Tongue (tissue), 2 donors: ENCODE data around the gene UST. TPM values are rescaled to one million over a fixed set of nuclear protein-coding genes. Genes with fewer than 3 reads are reported as not detected.
"Not testable (repeated sequence)": the region's sequence is repeated elsewhere in the genome, so short reads cannot be mapped to it uniquely, and the experiment has no call there.

Source experiments
- DNase-seq: peaks from one replicate; pipeline ENCODE4 v3.0.0-alpha.2; 2015
- total RNA-seq: library from RNA; depleted of rRNA; stranded (reverse); fragments of >200 nt; gene quantifications from one replicate; pipeline ENCODE4 v1.2.3, GENCODE V29; 2014

Gene UST
- total RNA-seq, 1 donor from 2014 or later, result 15.0 TPM

- no peak for DNase-seq
Observed at GRCh38 chr6:148905901-148906300, 159.1 kb downstream of the UST start.

- DNase-seq, result no peak
Observed at GRCh38 chr6:148906386-148906785, 159.6 kb downstream of the UST start.

- no peak for DNase-seq
Observed at GRCh38 chr6:148907573-148907972, 160.7 kb downstream of the UST start.

GRCh38 chr6:148912252-148912651 lies 165.4 kb downstream of the UST start:
- DNase-seq, result no peak

- DNase-seq, result peak; percentile 77
Observed at GRCh38 chr6:148915810-148916209, 169.0 kb downstream of the UST start.

GRCh38 chr6:148916485-148916884 lies 169.7 kb downstream of the UST start:
- not testable (repeated sequence) for DNase-seq

- DNase-seq, result no peak
Observed at GRCh38 chr6:148924226-148925012, 177.6 kb downstream of the UST start.

GRCh38 chr6:148925701-148926100 lies 178.9 kb downstream of the UST start:
- DNase-seq, result no peak

GRCh38 chr6:148926478-148926877 lies 179.6 kb downstream of the UST start:
- no peak for DNase-seq

GRCh38 chr6:148927586-148927985 lies 180.8 kb downstream of the UST start:
- DNase-seq, result no peak

- DNase-seq, result no peak
Observed at GRCh38 chr6:148928811-148929210, 182.0 kb downstream of the UST start.

GRCh38 chr6:148932208-148932607 lies 185.4 kb downstream of the UST start:
- DNase-seq, result no peak

- DNase-seq, result no peak
Observed at GRCh38 chr6:148932731-148933130, 185.9 kb downstream of the UST start.

- DNase-seq, result peak; percentile 60
Observed at GRCh38 chr6:148934539-148934938, 187.7 kb downstream of the UST start.

GRCh38 chr6:148934961-148935360 lies 188.1 kb downstream of the UST start:
- no peak for DNase-seq

GRCh38 chr6:148935705-148936435 lies 189.0 kb downstream of the UST start:
- no peak for DNase-seq

GRCh38 chr6:148943451-148943850 lies 196.6 kb downstream of the UST start:
- DNase-seq, result peak; percentile 59

- no peak for DNase-seq
Observed at GRCh38 chr6:148944608-148945007, 197.8 kb downstream of the UST start.

- DNase-seq, result no peak
Observed at GRCh38 chr6:148945301-148946021, 198.6 kb downstream of the UST start.

- peak; percentile 94 for DNase-seq
Observed at GRCh38 chr6:148947621-148948444, 201.0 kb downstream of the UST start.

- DNase-seq, result no peak
Observed at GRCh38 chr6:148951662-148952061, 204.8 kb downstream of the UST start.
